Right lobe of liver (tissue), 4 donors: ENCODE results near the gene RIPOR3.

Experiments
- CTCF ChIP-seq, 4 donors: fragments of 200-600 bp in 3 of 4; fragments of 450-650 bp in 1 of 4; IDR thresholded peaks; one replicate each; pipeline versions ENCODE4 v1.5.1 to v1.8.0; 2016 to 2022; ENCODE audit warnings: antibody characterized with exemption in 4 of 4, mild to moderate bottlenecking in 2 of 4
- POLR2A ChIP-seq: fragments of 450-650 bp; IDR thresholded peaks from one replicate; pipeline ENCODE4 v1.6.1; 2017; ENCODE audit warnings: antibody characterized with exemption, mild to moderate bottlenecking
- donor health status: DM: no; HTN: no; CAD: no.
- donor health status: DM: no; HTN: no; CAD: no.
- donor health status: DM: no; HTN: yes; CAD: no.

DNA sequence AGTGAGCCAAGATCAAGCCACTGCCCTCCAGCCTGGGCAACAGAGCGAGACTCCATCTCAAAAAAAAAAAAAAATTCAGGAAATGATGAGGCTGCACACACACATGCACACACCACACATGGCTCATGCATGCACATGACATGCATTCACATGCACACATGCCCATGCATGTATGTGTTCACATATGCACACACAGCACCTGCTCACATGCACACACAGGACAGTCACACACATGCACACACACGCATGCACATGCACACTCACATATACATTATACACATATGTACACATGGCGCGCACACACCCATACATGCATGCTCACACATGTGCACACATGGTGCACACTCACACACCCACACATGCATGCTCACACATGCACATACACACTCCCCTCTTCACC, 22.5 kb downstream of the RIPOR3 start:
- TF ChIP-seq CTCF (IDR thresholded peaks at IDR 0.05): no peak
- TF ChIP-seq POLR2A: no peak
